GM12801 (cell line): ENCODE results near the gene ARHGEF6.

Experiments
- CTCF ChIP-seq: IDR thresholded peaks from one replicate; pipeline ENCODE4 v1.5.1; 2011; ENCODE audit warnings: control low read depth; ENCODE audit not compliant: insufficient read length; ENCODE audit errors: extremely low read depth

Gene ARHGEF6

GRCh38 chrX:136779346-136779781 lies 1.4 kb downstream of the ARHGEF6 start:
- TF ChIP-seq CTCF = no peak

- no peak for TF ChIP-seq CTCF
Measured at GRCh38 chrX:136778916-136779315, 1.8 kb downstream of the ARHGEF6 start.

- no peak for TF ChIP-seq CTCF
Measured at GRCh38 chrX:136778020-136778419, 2.7 kb downstream of the ARHGEF6 start.

GRCh38 chrX:136773648-136774047 lies 7.1 kb downstream of the ARHGEF6 start:
- TF ChIP-seq CTCF = no peak

- TF ChIP-seq CTCF = no peak
Measured at GRCh38 chrX:136768469-136769084, 12.2 kb downstream of the ARHGEF6 start.

GRCh38 chrX:136767104-136767941 lies 13.4 kb downstream of the ARHGEF6 start:
- no peak for TF ChIP-seq CTCF

- no peak for TF ChIP-seq CTCF
Measured at GRCh38 chrX:136766785-136767103, 14.0 kb downstream of the ARHGEF6 start.
